Measurements from ENCODE around the gene FCER1G.

Gene FCER1G

GRCh38 chr1:161215076-161215475, at the start of gene FCER1G:
FCER1G (plus strand) TSS chr1:161215295; CDS start chr1:161215322, 27 bp downstream.
- Histone ChIP-seq H3K36me3 (ENCODE audit: control insufficient read depth in 2 of 2, insufficient read depth in 2 of 2, low read length in 2 of 2) (peaks cover 33 to 44% of the 10 kb centered on the region in 2 donors), H3K27ac (ENCODE audit: low read depth in 2 of 2, low read length in 2 of 2) (peak within 1 kb of the TSS in 1 of 2 donors; percentile 43), H3K4me3 (ENCODE audit: low read length in 2 of 2) (peak within 1 kb of the TSS; percentile 18 to 46)

GRCh38 chr1:161165742-161166668, 49.1 kb upstream of the FCER1G start, which contains the start of gene PPOX:
PPOX (plus strand) TSS chr1:161166426; CDS start chr1:161166848, 422 bp downstream.
- H3K4me3 ChIP-seq (ENCODE audit: low read length in 2 of 2), result peak within 1 kb of the TSS; percentile 95 to 96
- no peaks in the 10 kb centered on the region for H3K9me3 ChIP-seq (ENCODE audit: control insufficient read depth in 2 of 2, low read length in 2 of 2)
- H3K27ac ChIP-seq (ENCODE audit: low read depth in 2 of 2, low read length in 2 of 2), result peak within 1 kb of the TSS; percentile 89 to 93
- peaks cover 18 to 22% of the 10 kb centered on the region in 2 donors for H3K4me1 ChIP-seq (ENCODE audit: control insufficient read depth in 2 of 2, insufficient read depth in 2 of 2, low read length in 2 of 2)
- no peaks in the 10 kb centered on the region for H3K27me3 ChIP-seq (ENCODE audit: control insufficient read depth in 2 of 2, insufficient read depth in 2 of 2, low read length in 2 of 2)
- peak within 1 kb of the TSS; percentile 78 to 83 for H3K9ac ChIP-seq (ENCODE audit: low read depth in 1 of 2, low read length in 2 of 2)
- H3K36me3 ChIP-seq (ENCODE audit: control insufficient read depth in 2 of 2, insufficient read depth in 2 of 2, low read length in 2 of 2), result peaks cover 16 to 19% of the 10 kb centered on the region in 2 donors

More at GRCh38 chr1:161215076-161215475, at the start of gene FCER1G:
- Histone ChIP-seq H3K4me1 (ENCODE audit: control insufficient read depth in 2 of 2, insufficient read depth in 2 of 2, low read length in 2 of 2) (peaks cover 2 to 3% of the 10 kb centered on the region in 2 donors), H3K9ac (ENCODE audit: low read depth in 1 of 2, low read length in 2 of 2) (peak within 1 kb of the TSS; percentile 5 to 42), H3K27me3 (ENCODE audit: control insufficient read depth in 2 of 2, insufficient read depth in 2 of 2, low read length in 2 of 2) (no peaks in the 10 kb centered on the region), H3K9me3 (ENCODE audit: control insufficient read depth in 2 of 2, low read length in 2 of 2) (no peaks in the 10 kb centered on the region)

- H3K36me3 ChIP-seq (ENCODE audit: control insufficient read depth in 2 of 2, insufficient read depth in 2 of 2, low read length in 2 of 2), result peaks cover 20 to 25% of the 10 kb centered on the region in 2 donors
Observed at GRCh38 chr1:161166669-161167548, 48.2 kb upstream of the FCER1G start.

GRCh38 chr1:161168906-161169305, 46.2 kb upstream of the FCER1G start:
- H3K4me3 ChIP-seq (ENCODE audit: low read length in 2 of 2), result no peak overlapping the region
- H3K27me3 ChIP-seq (ENCODE audit: control insufficient read depth in 2 of 2, insufficient read depth in 2 of 2, low read length in 2 of 2), result no peaks in the 10 kb centered on the region
- H3K9me3 ChIP-seq (ENCODE audit: control insufficient read depth in 2 of 2, low read length in 2 of 2), result no peaks in the 10 kb centered on the region
- no peak overlapping the region for H3K27ac ChIP-seq (ENCODE audit: low read depth in 2 of 2, low read length in 2 of 2)
- no peak overlapping the region for H3K9ac ChIP-seq (ENCODE audit: low read depth in 1 of 2, low read length in 2 of 2)
- H3K36me3 ChIP-seq (ENCODE audit: control insufficient read depth in 2 of 2, insufficient read depth in 2 of 2, low read length in 2 of 2), result peaks cover 24 to 32% of the 10 kb centered on the region in 2 donors
- peaks cover 14 to 20% of the 10 kb centered on the region in 2 donors for H3K4me1 ChIP-seq (ENCODE audit: control insufficient read depth in 2 of 2, insufficient read depth in 2 of 2, low read length in 2 of 2)

More at GRCh38 chr1:161166669-161167548, 48.2 kb upstream of the FCER1G start:
- Histone ChIP-seq H3K27me3 (ENCODE audit: control insufficient read depth in 2 of 2, insufficient read depth in 2 of 2, low read length in 2 of 2) (no peaks in the 10 kb centered on the region), H3K4me3 (ENCODE audit: low read length in 2 of 2) (peak overlapping the region; percentile 95 to 96), H3K9me3 (ENCODE audit: control insufficient read depth in 2 of 2, low read length in 2 of 2) (no peaks in the 10 kb centered on the region), H3K9ac (ENCODE audit: low read depth in 1 of 2, low read length in 2 of 2) (peak overlapping the region; percentile 77 to 78), H3K4me1 (ENCODE audit: control insufficient read depth in 2 of 2, insufficient read depth in 2 of 2, low read length in 2 of 2) (peaks cover 14 to 20% of the 10 kb centered on the region in 2 donors), H3K27ac (ENCODE audit: low read depth in 2 of 2, low read length in 2 of 2) (peak overlapping the region; percentile 51 to 93)

- peaks cover 24 to 39% of the 10 kb centered on the region in 2 donors for H3K36me3 ChIP-seq (ENCODE audit: control insufficient read depth in 2 of 2, insufficient read depth in 2 of 2, low read length in 2 of 2)
- no peak overlapping the region for H3K9ac ChIP-seq (ENCODE audit: low read depth in 1 of 2, low read length in 2 of 2)
- no peak overlapping the region for H3K4me3 ChIP-seq (ENCODE audit: low read length in 2 of 2)
- peaks cover 10 to 13% of the 10 kb centered on the region in 2 donors for H3K4me1 ChIP-seq (ENCODE audit: control insufficient read depth in 2 of 2, insufficient read depth in 2 of 2, low read length in 2 of 2)
- no peaks in the 10 kb centered on the region for H3K9me3 ChIP-seq (ENCODE audit: control insufficient read depth in 2 of 2, low read length in 2 of 2)
- H3K27me3 ChIP-seq (ENCODE audit: control insufficient read depth in 2 of 2, insufficient read depth in 2 of 2, low read length in 2 of 2), result no peaks in the 10 kb centered on the region
- no peak overlapping the region for H3K27ac ChIP-seq (ENCODE audit: low read depth in 2 of 2, low read length in 2 of 2)
Observed at GRCh38 chr1:161171191-161171590, 43.9 kb upstream of the FCER1G start.

GRCh38 chr1:161171696-161172095, 43.4 kb upstream of the FCER1G start:
- no peaks in the 10 kb centered on the region for H3K9me3 ChIP-seq (ENCODE audit: control insufficient read depth in 2 of 2, low read length in 2 of 2)
- no peaks in the 10 kb centered on the region for H3K27me3 ChIP-seq (ENCODE audit: control insufficient read depth in 2 of 2, insufficient read depth in 2 of 2, low read length in 2 of 2)
- no peak overlapping the region for H3K27ac ChIP-seq (ENCODE audit: low read depth in 2 of 2, low read length in 2 of 2)
- H3K4me3 ChIP-seq (ENCODE audit: low read length in 2 of 2), result no peak overlapping the region
- H3K36me3 ChIP-seq (ENCODE audit: control insufficient read depth in 2 of 2, insufficient read depth in 2 of 2, low read length in 2 of 2), result peaks cover 24 to 39% of the 10 kb centered on the region in 2 donors
- H3K9ac ChIP-seq (ENCODE audit: low read depth in 1 of 2, low read length in 2 of 2), result no peak overlapping the region
- H3K4me1 ChIP-seq (ENCODE audit: control insufficient read depth in 2 of 2, insufficient read depth in 2 of 2, low read length in 2 of 2), result peaks cover 13 to 15% of the 10 kb centered on the region in 2 donors

GRCh38 chr1:161172349-161172748, 42.7 kb upstream of the FCER1G start:
- Histone ChIP-seq H3K27me3 (ENCODE audit: control insufficient read depth in 2 of 2, insufficient read depth in 2 of 2, low read length in 2 of 2) (no peaks in the 10 kb centered on the region), H3K9ac (ENCODE audit: low read depth in 1 of 2, low read length in 2 of 2) (no peak overlapping the region), H3K4me3 (ENCODE audit: low read length in 2 of 2) (no peak overlapping the region), H3K4me1 (ENCODE audit: control insufficient read depth in 2 of 2, insufficient read depth in 2 of 2, low read length in 2 of 2) (peaks cover 8 to 10% of the 10 kb centered on the region in 2 donors), H3K9me3 (ENCODE audit: control insufficient read depth in 2 of 2, low read length in 2 of 2) (no peaks in the 10 kb centered on the region), H3K27ac (ENCODE audit: low read depth in 2 of 2, low read length in 2 of 2) (no peak overlapping the region), H3K36me3 (ENCODE audit: control insufficient read depth in 2 of 2, insufficient read depth in 2 of 2, low read length in 2 of 2) (peaks cover 24 to 39% of the 10 kb centered on the region in 2 donors)

GRCh38 chr1:161172776-161173376, 42.2 kb upstream of the FCER1G start:
- Histone ChIP-seq H3K4me1 (ENCODE audit: control insufficient read depth in 2 of 2, insufficient read depth in 2 of 2, low read length in 2 of 2) (peaks cover 10 to 13% of the 10 kb centered on the region in 2 donors), H3K27ac (ENCODE audit: low read depth in 2 of 2, low read length in 2 of 2) (no peak overlapping the region), H3K9me3 (ENCODE audit: control insufficient read depth in 2 of 2, low read length in 2 of 2) (no peaks in the 10 kb centered on the region), H3K36me3 (ENCODE audit: control insufficient read depth in 2 of 2, insufficient read depth in 2 of 2, low read length in 2 of 2) (peaks cover 24 to 39% of the 10 kb centered on the region in 2 donors), H3K4me3 (ENCODE audit: low read length in 2 of 2) (no peak overlapping the region), H3K9ac (ENCODE audit: low read depth in 1 of 2, low read length in 2 of 2) (no peak overlapping the region), H3K27me3 (ENCODE audit: control insufficient read depth in 2 of 2, insufficient read depth in 2 of 2, low read length in 2 of 2) (no peaks in the 10 kb centered on the region)

- Histone ChIP-seq H3K4me1 (ENCODE audit: control insufficient read depth in 2 of 2, insufficient read depth in 2 of 2, low read length in 2 of 2) (peaks cover 10 to 13% of the 10 kb centered on the region in 2 donors), H3K36me3 (ENCODE audit: control insufficient read depth in 2 of 2, insufficient read depth in 2 of 2, low read length in 2 of 2) (peaks cover 24 to 39% of the 10 kb centered on the region in 2 donors), H3K9ac (ENCODE audit: low read depth in 1 of 2, low read length in 2 of 2) (no peak overlapping the region), H3K4me3 (ENCODE audit: low read length in 2 of 2) (no peak overlapping the region), H3K27me3 (ENCODE audit: control insufficient read depth in 2 of 2, insufficient read depth in 2 of 2, low read length in 2 of 2) (no peaks in the 10 kb centered on the region), H3K9me3 (ENCODE audit: control insufficient read depth in 2 of 2, low read length in 2 of 2) (no peaks in the 10 kb centered on the region), H3K27ac (ENCODE audit: low read depth in 2 of 2, low read length in 2 of 2) (no peak overlapping the region)
Observed at GRCh38 chr1:161173711-161174110, 41.4 kb upstream of the FCER1G start.

All from mucosa of rectum (tissue), 2 donors.